GM18858 (cell line): ENCODE data around the gene UPK1B.

Source experiments
- ATAC-seq: cut with Tn5 transposase; IDR thresholded peaks from one replicate; pipeline ENCODE4 v1.9.1; 2021; ENCODE audit not compliant: unreplicated experiment

Gene UPK1B

GRCh38 chr3:119175872-119176756, 2.7 kb downstream of the UPK1B start:
- no peak for ATAC-seq

- no peak for ATAC-seq
Observed at GRCh38 chr3:119176778-119177177, 3.4 kb downstream of the UPK1B start.

GRCh38 chr3:119177321-119177720, 3.9 kb downstream of the UPK1B start:
- no peak for ATAC-seq

- no peak for ATAC-seq
Observed at GRCh38 chr3:119181765-119182164, 8.4 kb downstream of the UPK1B start.

GRCh38 chr3:119184111-119184510, 10.7 kb downstream of the UPK1B start:
- no peak for ATAC-seq

GRCh38 chr3:119184796-119185570, 11.6 kb downstream of the UPK1B start:
- no peak for ATAC-seq

- ATAC-seq, result no peak
Observed at GRCh38 chr3:119187266-119187665, 13.9 kb downstream of the UPK1B start.

- ATAC-seq, result no peak
Observed at GRCh38 chr3:119191800-119192199, 18.4 kb downstream of the UPK1B start.

GRCh38 chr3:119194237-119195150, 21.1 kb downstream of the UPK1B start:
- ATAC-seq, result no peak

- no peak for ATAC-seq
Observed at GRCh38 chr3:119195151-119195476, 21.7 kb downstream of the UPK1B start.

- ATAC-seq, result no peak
Observed at GRCh38 chr3:119195911-119196310, 22.5 kb downstream of the UPK1B start.

- ATAC-seq, result no peak
Observed at GRCh38 chr3:119205209-119205608, 31.8 kb downstream of the UPK1B start.

- ATAC-seq, result no peak
Observed at GRCh38 chr3:119205685-119206084, 32.3 kb downstream of the UPK1B start.

GRCh38 chr3:119206611-119207511, 33.5 kb downstream of the UPK1B start:
- ATAC-seq, result no peak

- ATAC-seq, result no peak
Observed at GRCh38 chr3:119207512-119207875, 34.1 kb downstream of the UPK1B start.

GRCh38 chr3:119211193-119211592, 37.8 kb downstream of the UPK1B start:
- no peak for ATAC-seq

GRCh38 chr3:119211803-119212202, 38.4 kb downstream of the UPK1B start:
- ATAC-seq, result no peak

- no peak for ATAC-seq
Observed at GRCh38 chr3:119219069-119219468, 45.7 kb downstream of the UPK1B start.

GRCh38 chr3:119220198-119220597, 46.8 kb downstream of the UPK1B start:
- ATAC-seq, result no peak

GRCh38 chr3:119220970-119221667, 47.7 kb downstream of the UPK1B start:
- ATAC-seq, result no peak
